Measurements from ENCODE around the gene PRKG1.

The PRKG1 gene

GRCh38 chr10:52170776-52171175, 1096.5 kb downstream of the PRKG1 start:
- H3K27me3 ChIP-seq (ENCODE audit: low read length) = no peaks in the 10 kb centered on the region
- no peaks in the 10 kb centered on the region for H4K20me1 ChIP-seq (ENCODE audit: low read depth, low read length)
- H3K36me3 ChIP-seq (ENCODE audit: low read length) = no peaks in the 10 kb centered on the region
- H2AFZ ChIP-seq (ENCODE audit: low read depth, low read length, severe bottlenecking) = no peak overlapping the region
- H3K4me3 ChIP-seq (ENCODE audit: insufficient read depth, low read length, poor library complexity, severe bottlenecking) = no peak overlapping the region
- no peaks in the 10 kb centered on the region for H3K79me2 ChIP-seq (ENCODE audit: insufficient read depth, low read length)
- no peak overlapping the region for H3K4me2 ChIP-seq (ENCODE audit: low read depth, low read length, poor library complexity, severe bottlenecking)
- H3K9ac ChIP-seq (ENCODE audit: low read length) = no peak overlapping the region
- no peak for TF ChIP-seq CTCF (IDR thresholded peaks at IDR 0.05; ENCODE audit: insufficient read depth, low read length, poor library complexity, severe bottlenecking)
- H3K9me2 ChIP-seq (replicated peaks; ENCODE audit: insufficient read depth, low read length) = no peaks in the 10 kb centered on the region
- H3K27ac ChIP-seq (ENCODE audit: low read depth, low read length) = no peak overlapping the region
- H3K9me3 ChIP-seq (ENCODE audit: insufficient read depth, low read length) = no peaks in the 10 kb centered on the region
- no peaks in the 10 kb centered on the region for H3F3A ChIP-seq (ENCODE audit: insufficient read depth)

GRCh38 chr10:52172581-52172980, 1098.3 kb downstream of the PRKG1 start:
- TF ChIP-seq EZH2phosphoT487 (conservative IDR thresholded peaks at IDR 0.05; ENCODE audit: low read length) (no peak), CTCF (IDR thresholded peaks at IDR 0.05; ENCODE audit: insufficient read depth, low read length, poor library complexity, severe bottlenecking) (no peak)
- no peak overlapping the region for H2AFZ ChIP-seq (ENCODE audit: low read depth, low read length, severe bottlenecking)
- H3F3A ChIP-seq (ENCODE audit: insufficient read depth) = no peaks in the 10 kb centered on the region
- no peaks in the 10 kb centered on the region for H3K27me3 ChIP-seq (ENCODE audit: low read length)
- H3K27ac ChIP-seq (ENCODE audit: low read depth, low read length) = no peak overlapping the region
- no peaks in the 10 kb centered on the region for H3K9me2 ChIP-seq (replicated peaks; ENCODE audit: insufficient read depth, low read length)
- no peak overlapping the region for H3K4me2 ChIP-seq (ENCODE audit: low read depth, low read length, poor library complexity, severe bottlenecking)
- no peaks in the 10 kb centered on the region for H3K79me2 ChIP-seq (ENCODE audit: insufficient read depth, low read length)
- H3K4me3 ChIP-seq (ENCODE audit: insufficient read depth, low read length, poor library complexity, severe bottlenecking) = no peak overlapping the region
- H3K36me3 ChIP-seq (ENCODE audit: low read length) = no peaks in the 10 kb centered on the region
- no peak overlapping the region for H3K9ac ChIP-seq (ENCODE audit: low read length)
- H3K9me3 ChIP-seq (ENCODE audit: insufficient read depth, low read length) = no peaks in the 10 kb centered on the region
- H4K20me1 ChIP-seq (ENCODE audit: low read depth, low read length) = no peaks in the 10 kb centered on the region

GRCh38 chr10:52185256-52185655, 1111.0 kb downstream of the PRKG1 start:
- Histone ChIP-seq H3K9me2 (replicated peaks; ENCODE audit: insufficient read depth, low read length) (no peaks in the 10 kb centered on the region), H3K27ac (ENCODE audit: low read depth, low read length) (no peak overlapping the region), H3K79me2 (ENCODE audit: insufficient read depth, low read length) (no peaks in the 10 kb centered on the region), H3K4me3 (ENCODE audit: insufficient read depth, low read length, poor library complexity, severe bottlenecking) (no peak overlapping the region), H3K9me3 (ENCODE audit: insufficient read depth, low read length) (no peaks in the 10 kb centered on the region), H3K36me3 (ENCODE audit: low read length) (no peaks in the 10 kb centered on the region), H3K4me2 (ENCODE audit: low read depth, low read length, poor library complexity, severe bottlenecking) (no peak overlapping the region), H2AFZ (ENCODE audit: low read depth, low read length, severe bottlenecking) (no peak overlapping the region), H4K20me1 (ENCODE audit: low read depth, low read length) (no peaks in the 10 kb centered on the region), H3K27me3 (ENCODE audit: low read length) (no peaks in the 10 kb centered on the region), H3K9ac (ENCODE audit: low read length) (no peak overlapping the region), H3F3A (ENCODE audit: insufficient read depth) (no peaks in the 10 kb centered on the region)
- TF ChIP-seq CTCF (IDR thresholded peaks at IDR 0.05; ENCODE audit: insufficient read depth, low read length, poor library complexity, severe bottlenecking) = no peak
- no peak for TF ChIP-seq EZH2phosphoT487 (conservative IDR thresholded peaks at IDR 0.05; ENCODE audit: low read length)
